H9 (cell line): ENCODE results near the gene THY1. TPM values are rescaled to one million over a fixed set of nuclear protein-coding genes. Genes with fewer than 3 reads are reported as not detected.

Experiments used
- DNase-seq: peaks from one replicate; pipeline ENCODE4 v3.0.0-alpha.2; 2017
- H2AFZ ChIP-seq: one replicate; pipeline ENCODE4 v1.6.1; 2013; ENCODE audit warnings: mild to moderate bottlenecking, low read length, control low read depth, moderate library complexity
- H2AK5ac ChIP-seq: 2 replicates; pipeline ENCODE4 v1.6.1; 2013; ENCODE audit warnings: low read length, control low read depth, mixed read lengths; ENCODE audit not compliant: insufficient read length
- H2BK120ac ChIP-seq: one replicate; pipeline ENCODE4 v1.6.1; 2013; ENCODE audit warnings: low read depth, mild to moderate bottlenecking, low read length, control low read depth, inconsistent platforms; ENCODE audit not compliant: poor library complexity, severe bottlenecking
- H2BK12ac ChIP-seq: 2 replicates; pipeline ENCODE4 v1.6.1; 2013; ENCODE audit warnings: low read length, control low read depth, mixed read lengths, low read depth; ENCODE audit not compliant: insufficient read length
- H2BK15ac ChIP-seq: 2 replicates; pipeline ENCODE4 v1.6.1; 2013; ENCODE audit warnings: low read depth, low read length, control low read depth
- H2BK20ac ChIP-seq: one replicate; pipeline ENCODE4 v1.6.1; 2013; ENCODE audit warnings: low read depth, mild to moderate bottlenecking, low read length, control low read depth, inconsistent platforms; ENCODE audit not compliant: poor library complexity, severe bottlenecking
- H2BK5ac ChIP-seq: 2 replicates; pipeline ENCODE4 v1.6.1; 2013; ENCODE audit warnings: low read length, control low read depth, mixed read lengths; ENCODE audit not compliant: insufficient read length
- H3K14ac ChIP-seq: 2 replicates; pipeline ENCODE4 v1.6.1; 2013; ENCODE audit warnings: low read length, control low read depth; ENCODE audit not compliant: insufficient read depth
- H3K18ac ChIP-seq: 2 replicates; pipeline ENCODE4 v1.6.1; 2013; ENCODE audit warnings: low read depth, mild to moderate bottlenecking, mixed read lengths, low read length, control low read depth; ENCODE audit not compliant: insufficient read length
- H3K23ac ChIP-seq: 2 replicates; pipeline ENCODE4 v1.6.1; 2013; ENCODE audit warnings: low read length, control low read depth, mixed read lengths, low read depth; ENCODE audit not compliant: insufficient read length
- H3K23me2 ChIP-seq: 2 replicates; pipeline ENCODE4 v1.6.1; 2013; ENCODE audit warnings: low read depth, mild to moderate bottlenecking, mixed read lengths, low read length, control low read depth; ENCODE audit not compliant: insufficient read length, poor library complexity, severe bottlenecking
- H3K27ac ChIP-seq: 2 replicates; pipeline ENCODE4 v1.5.1; 2013; ENCODE audit warnings: low read length, control low read depth, mixed read lengths, low read depth; ENCODE audit not compliant: insufficient read length
- H3K27me3 ChIP-seq: 2 replicates; pipeline ENCODE4 v1.6.1; 2013; ENCODE audit warnings: low read length, control low read depth, inconsistent platforms; ENCODE audit not compliant: insufficient read depth
- H3K4ac ChIP-seq: 2 replicates; pipeline ENCODE4 v1.6.1; 2013; ENCODE audit warnings: low read depth, mild to moderate bottlenecking, control low read depth, inconsistent platforms, low read length, moderate library complexity
- H3K4me1 ChIP-seq: 2 replicates; pipeline ENCODE4 v1.6.1; 2013; ENCODE audit warnings: low read length, control low read depth, inconsistent platforms; ENCODE audit not compliant: insufficient read depth
- H3K4me2 ChIP-seq: 2 replicates; pipeline ENCODE4 v1.6.1; 2013; ENCODE audit warnings: low read length, control low read depth, mixed read lengths; ENCODE audit not compliant: insufficient read length, insufficient read depth
- H3K56ac ChIP-seq: 2 replicates; pipeline ENCODE4 v1.6.1; 2013; ENCODE audit warnings: low read depth, mild to moderate bottlenecking, mixed read lengths, low read length, control low read depth; ENCODE audit not compliant: insufficient read length
- H3K79me1 ChIP-seq: 2 replicates; pipeline ENCODE4 v1.6.1; 2013; ENCODE audit warnings: low read depth, mild to moderate bottlenecking, moderate library complexity, low read length, control low read depth, inconsistent platforms; ENCODE audit not compliant: insufficient read depth, poor library complexity, severe bottlenecking
- H3K79me2 ChIP-seq: 2 replicates; pipeline ENCODE4 v1.6.1; 2013; ENCODE audit warnings: low read length, control low read depth, inconsistent platforms; ENCODE audit not compliant: insufficient read depth
- H3K9ac ChIP-seq: 2 replicates; pipeline ENCODE4 v1.6.1; 2013; ENCODE audit warnings: low read length, control low read depth, mixed read lengths; ENCODE audit not compliant: insufficient read length; ENCODE audit errors: extremely low read depth
- H3K9me3 ChIP-seq: one replicate; pipeline ENCODE4 v1.6.1; 2013; ENCODE audit warnings: low read depth, low read length, inconsistent platforms; ENCODE audit not compliant: control insufficient read depth
- H3T11ph ChIP-seq: one replicate; pipeline ENCODE4 v1.6.1; 2013; ENCODE audit warnings: mild to moderate bottlenecking, low read length, control low read depth, inconsistent platforms
- H4K20me1 ChIP-seq: one replicate; pipeline ENCODE4 v1.6.1; 2013; ENCODE audit not compliant: control insufficient read depth, insufficient read length, insufficient read depth
- H4K5ac ChIP-seq: 2 replicates; pipeline ENCODE4 v1.6.1; 2013; ENCODE audit warnings: low read depth, mild to moderate bottlenecking, mixed read lengths, low read length, control low read depth; ENCODE audit not compliant: insufficient read length
- H4K8ac ChIP-seq: replicated peaks from 2 replicates; pipeline ENCODE4 v1.6.1; 2013; ENCODE audit warnings: low read length, control low read depth, mixed read lengths, low read depth; ENCODE audit not compliant: insufficient read length
- H4K91ac ChIP-seq: 2 replicates; pipeline ENCODE4 v1.6.1; 2013; ENCODE audit warnings: low read depth, mild to moderate bottlenecking, moderate library complexity, mixed read lengths, low read length, control low read depth; ENCODE audit not compliant: insufficient read length
- H3K27ac Mint-ChIP-seq, 3 experiments: 2 replicates in 2 of 3; 3 replicates in 1 of 3; pipeline ENCODE4 v1.8.0; 2020 to 2021; ENCODE audit warnings: mixed read lengths in 3 of 3, mild to moderate bottlenecking in 1 of 3, moderate library complexity in 1 of 3
- H3K27me3 Mint-ChIP-seq: 2 replicates; pipeline ENCODE4 v1.8.0; 2021; ENCODE audit warnings: low read depth, mild to moderate bottlenecking, moderate library complexity, mixed read lengths
- H3K36me3 Mint-ChIP-seq, 3 experiments: 2 replicates in 2 of 3; 3 replicates in 1 of 3; pipeline ENCODE4 v1.8.0; 2020 to 2021; ENCODE audit warnings: low read depth in 3 of 3, mixed read lengths in 3 of 3; ENCODE audit not compliant: insufficient read depth in 1 of 3
- H3K4me1 Mint-ChIP-seq, 2 experiments: 2 replicates each; pipeline ENCODE4 v1.8.0; 2020; ENCODE audit warnings: mixed read lengths in 2 of 2
- H3K4me3 Mint-ChIP-seq, 2 experiments: 2 replicates in 1 of 2; 3 replicates in 1 of 2; pipeline ENCODE4 v1.8.0; 2020 to 2021; ENCODE audit warnings: mild to moderate bottlenecking in 2 of 2, mixed read lengths in 2 of 2, moderate library complexity in 1 of 2
- H3K9me3 Mint-ChIP-seq, 2 experiments: 2 replicates in 1 of 2; 3 replicates in 1 of 2; pipeline ENCODE4 v1.8.0; 2020; ENCODE audit warnings: mild to moderate bottlenecking in 2 of 2, mixed read lengths in 2 of 2, moderate library complexity in 1 of 2
- CTCF ChIP-seq: fragments of 200-600 bp; sonication (generic); conservative IDR thresholded peaks from 3 replicates; pipeline ENCODE4 v1.8.0; 2021; ENCODE audit warnings: antibody characterized with exemption, mild to moderate bottlenecking
- WGBS: extraction: QIAGEN DNeasy Blood & Tissue Kit; methylation state at CpG from one replicate; pipeline ENCODE4 v1.1.7; 2013; ENCODE audit warnings: missing lambda C conversion rate, low lambda C conversion rate, mixed read lengths; ENCODE audit not compliant: insufficient read length; ENCODE audit errors: extremely low coverage; 5-methylcytosine and 5-hydroxymethylcytosine counted together
- total RNA-seq: library from RNA; stranded (reverse); gene quantifications from 2 replicates; pipeline ENCODE4 v1.2.1, GENCODE V29; 2021

The THY1 gene
- total RNA-seq, 1 experiment from 2014 or later, result 176 TPM

- no peaks in the 10 kb centered on the region for H4K20me1 ChIP-seq
- no peak for DNase-seq
- no peak overlapping the region for H3K18ac ChIP-seq
- TF ChIP-seq CTCF, result no peak
- Mint-ChIP-seq H3K36me3 (no peaks in the 10 kb centered on the region), H3K27ac (no peak overlapping the region), H3K27me3 (peaks cover 3% of the 10 kb centered on the region; the same call in 1 of the 2 replicates), H3K4me3 (no peak overlapping the region), H3K4me1 (peaks cover 0 to 4% of the 10 kb centered on the region in 2 experiments; a peak in 2 of 4 replicates), H3K9me3 (no peaks in the 10 kb centered on the region; a peak in 1 of 5 replicates)
- no peaks in the 10 kb centered on the region for H3K4me1 ChIP-seq
- no peak overlapping the region for H3K4ac ChIP-seq
- no peaks in the 10 kb centered on the region for H3K9me3 ChIP-seq
- H3K23me2 ChIP-seq, result no peaks in the 10 kb centered on the region
- H3T11ph ChIP-seq, result no peak overlapping the region
- H4K91ac ChIP-seq, result no peak overlapping the region
- H3K14ac ChIP-seq, result no peak overlapping the region
- H3K9ac ChIP-seq, result no peak overlapping the region
- no peak overlapping the region for H2AFZ ChIP-seq
- no peaks in the 10 kb centered on the region for H3K79me2 ChIP-seq
- no peaks in the 10 kb centered on the region for H3K27me3 ChIP-seq
- H2BK20ac ChIP-seq, result no peak overlapping the region
- no peak overlapping the region for H2BK12ac ChIP-seq
- no peaks in the 10 kb centered on the region for H3K79me1 ChIP-seq
- no peak overlapping the region for H3K4me2 ChIP-seq
- no peak overlapping the region for H3K23ac ChIP-seq
- no CpG with 5 or more reads among the region's 1 CpG for WGBS
- H2BK5ac ChIP-seq, result no peak overlapping the region
- no peak overlapping the region for H2AK5ac ChIP-seq
- no peak overlapping the region for H3K27ac ChIP-seq
- no peak overlapping the region for H2BK15ac ChIP-seq
- H4K8ac ChIP-seq, result no peak overlapping the region
- H3K56ac ChIP-seq, result no peak overlapping the region
- H2BK120ac ChIP-seq, result no peak overlapping the region
- no peak overlapping the region for H4K5ac ChIP-seq
Observed at GRCh38 chr11:119453881-119454280, 30.9 kb upstream of the THY1 start.
